ENCODE measurements around the gene CDK3. TPM values are rescaled to one million over a fixed set of nuclear protein-coding genes. Genes with fewer than 3 reads are reported as not detected.

The CDK3 gene
- total RNA-seq, 6 donors from 2014 or later, result 3.0 to 15.7 (median 7.0) TPM

GRCh38 chr17:76032780-76033108 lies 32.1 kb downstream of the CDK3 start:
- no peaks in the 10 kb centered on the region for H3K27me3 ChIP-seq
- TF ChIP-seq CTCF (IDR thresholded peaks at IDR 0.05) (no peak), POLR2A (IDR thresholded peaks at IDR 0.05) (no peak), EP300 (IDR thresholded peaks at IDR 0.05) (no peak), POLR2AphosphoS5 (IDR thresholded peaks at IDR 0.05) (no peak)
- peak overlapping the region in 1 of 4 donors; percentile 17 for H3K27ac ChIP-seq
- no peaks in the 10 kb centered on the region for H3K9me3 ChIP-seq
- H3K4me1 ChIP-seq, result peaks cover 9 to 16% (median 12%) of the 10 kb centered on the region in 4 donors
- 87 to 89% methylated on average over 5 of the region's 5 CpGs for whole genome bisulfite sequencing, 2 donors
- ATAC-seq (ENCODE audit: low FRiP score in 2 of 2) (no peak), DNase-seq (no peak)
- H3K4me3 ChIP-seq, result no peak overlapping the region
- peaks cover 0 to 3% (median 0%) of the 10 kb centered on the region in 4 donors for H3K36me3 ChIP-seq

- H3K27ac ChIP-seq, result peak overlapping the region in 1 of 4 donors; percentile 17
- 98 to 99% methylated on average over 6 of the region's 6 CpGs for WGBS, 2 donors
- TF ChIP-seq POLR2A (IDR thresholded peaks at IDR 0.05) (no peak), POLR2AphosphoS5 (IDR thresholded peaks at IDR 0.05) (no peak), CTCF (IDR thresholded peaks at IDR 0.05) (no peak), EP300 (IDR thresholded peaks at IDR 0.05) (no peak)
- H3K36me3 ChIP-seq, result peaks cover 0 to 7% (median under 1%) of the 10 kb centered on the region in 4 donors
- H3K9me3 ChIP-seq, result no peaks in the 10 kb centered on the region
- DNase-seq (no peak), ATAC-seq (ENCODE audit: low FRiP score in 2 of 2) (no peak)
- H3K27me3 ChIP-seq, result no peaks in the 10 kb centered on the region
- peaks cover 9 to 13% (median 12%) of the 10 kb centered on the region in 4 donors for H3K4me1 ChIP-seq
- H3K4me3 ChIP-seq, result no peak overlapping the region
Observed at GRCh38 chr17:76033139-76033538, 32.5 kb downstream of the CDK3 start.

GRCh38 chr17:76034428-76035350 lies 34.0 kb downstream of the CDK3 start:
- Histone ChIP-seq H3K4me1 (peaks cover 3 to 6% (median 4%) of the 10 kb centered on the region in 4 donors), H3K27me3 (no peaks in the 10 kb centered on the region), H3K36me3 (peaks cover 11 to 22% (median 15%) of the 10 kb centered on the region in 4 donors), H3K27ac (no peak overlapping the region), H3K4me3 (no peak overlapping the region), H3K9me3 (no peaks in the 10 kb centered on the region)
- ATAC-seq (ENCODE audit: low FRiP score in 2 of 2), result no peak
- 93 to 95% methylated on average over 12 to 13 of the region's 13 CpGs for WGBS, 2 donors
- DNase-seq, result peak in 1 of 2 donors; percentile 64
- TF ChIP-seq POLR2A (IDR thresholded peaks at IDR 0.05), result no peak
- no peak for TF ChIP-seq EP300 (IDR thresholded peaks at IDR 0.05)
- TF ChIP-seq CTCF (IDR thresholded peaks at IDR 0.05), result no peak
- no peak for TF ChIP-seq POLR2AphosphoS5 (IDR thresholded peaks at IDR 0.05)

GRCh38 chr17:76036497-76037261 lies 36.0 kb downstream of the CDK3 start:
- WGBS, 2 donors, result 73 to 75% methylated on average over 18 to 22 of the region's 22 CpGs
- ATAC-seq (ENCODE audit: low FRiP score in 2 of 2) (peak in 1 of 2 donors; percentile 8), DNase-seq (no peak)
- peaks cover 24 to 42% (median 34%) of the 10 kb centered on the region in 4 donors for H3K36me3 ChIP-seq
- H3K4me3 ChIP-seq, result no peak overlapping the region
- H3K27ac ChIP-seq, result no peak overlapping the region
- no peak for TF ChIP-seq EP300 (IDR thresholded peaks at IDR 0.05)
- TF ChIP-seq CTCF (IDR thresholded peaks at IDR 0.05), result no peak
- no peak for TF ChIP-seq POLR2A (IDR thresholded peaks at IDR 0.05)
- no peak for TF ChIP-seq POLR2AphosphoS5 (IDR thresholded peaks at IDR 0.05)
- no peaks in the 10 kb centered on the region for H3K27me3 ChIP-seq
- H3K4me1 ChIP-seq, result no peaks in the 10 kb centered on the region
- no peaks in the 10 kb centered on the region for H3K9me3 ChIP-seq
